Stimulated activated naive CD8-positive, alpha-beta T cell treated with anti-CD3 and anti-CD28 coated beads, Interleukin-15, Interleukin-2, amounts not matched to agents 100 U/mL and 50 U/mL, for 24 hours (primary cell): ENCODE measurements around the gene MT1F.
"Not testable (repeated sequence)": the region's sequence is repeated elsewhere in the genome, so short reads cannot be mapped to it uniquely, and the experiment has no call there.

ENCODE experiments used
- ATAC-seq: fragments of 150-1000 bp; cut with Tn5 transposase; one replicate; pipeline ENCODE4 v1.10.0; 2021
- DNase-seq: peaks from one replicate; pipeline ENCODE4 v3.0.0; 2021

The MT1F gene

DNA sequence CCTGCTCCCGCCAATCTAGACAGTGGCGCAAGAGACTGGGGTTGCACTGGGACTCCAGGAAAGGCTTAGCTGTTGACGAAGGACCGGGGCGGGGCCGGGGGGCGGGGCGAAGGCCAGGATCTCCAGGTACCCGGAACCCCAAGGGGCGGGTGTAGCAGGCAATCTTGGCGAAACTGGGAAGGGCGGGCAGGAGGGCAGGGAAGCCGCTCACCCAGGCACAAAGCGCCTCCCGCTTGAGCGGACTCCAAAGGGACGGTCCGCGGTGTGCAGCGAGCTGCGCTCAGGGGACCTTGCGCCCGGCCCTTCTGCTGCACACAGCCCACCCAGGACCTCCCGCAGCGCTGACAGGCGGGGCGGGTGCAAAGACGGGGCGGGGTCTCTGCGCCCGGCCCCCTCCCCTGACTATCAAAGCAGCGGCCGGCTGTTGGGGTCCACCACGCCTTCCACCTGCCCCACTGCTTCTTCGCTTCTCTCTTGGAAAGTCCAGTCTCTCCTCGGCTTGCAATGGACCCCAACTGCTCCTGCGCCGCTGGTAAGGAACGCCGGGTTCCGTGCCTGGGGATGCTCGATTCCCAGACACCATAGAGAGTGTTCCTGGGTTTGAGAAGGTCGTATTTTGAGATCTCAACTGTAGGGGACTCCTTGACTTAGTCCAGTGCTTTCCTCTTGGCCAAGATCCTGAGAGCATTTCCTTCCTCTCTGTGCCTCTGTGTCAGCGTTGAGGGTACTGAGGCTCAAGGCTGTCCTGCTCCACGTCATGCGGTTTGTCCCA, at the start of gene MT1F:
Gene MT1F (plus strand): TSS at position 405 of the 772 bp plus-strand sequence. CDS start 100 bp downstream, at position 505.
- ATAC-seq (peak; percentile 77), DNase-seq (peak; percentile 73)

DNA sequence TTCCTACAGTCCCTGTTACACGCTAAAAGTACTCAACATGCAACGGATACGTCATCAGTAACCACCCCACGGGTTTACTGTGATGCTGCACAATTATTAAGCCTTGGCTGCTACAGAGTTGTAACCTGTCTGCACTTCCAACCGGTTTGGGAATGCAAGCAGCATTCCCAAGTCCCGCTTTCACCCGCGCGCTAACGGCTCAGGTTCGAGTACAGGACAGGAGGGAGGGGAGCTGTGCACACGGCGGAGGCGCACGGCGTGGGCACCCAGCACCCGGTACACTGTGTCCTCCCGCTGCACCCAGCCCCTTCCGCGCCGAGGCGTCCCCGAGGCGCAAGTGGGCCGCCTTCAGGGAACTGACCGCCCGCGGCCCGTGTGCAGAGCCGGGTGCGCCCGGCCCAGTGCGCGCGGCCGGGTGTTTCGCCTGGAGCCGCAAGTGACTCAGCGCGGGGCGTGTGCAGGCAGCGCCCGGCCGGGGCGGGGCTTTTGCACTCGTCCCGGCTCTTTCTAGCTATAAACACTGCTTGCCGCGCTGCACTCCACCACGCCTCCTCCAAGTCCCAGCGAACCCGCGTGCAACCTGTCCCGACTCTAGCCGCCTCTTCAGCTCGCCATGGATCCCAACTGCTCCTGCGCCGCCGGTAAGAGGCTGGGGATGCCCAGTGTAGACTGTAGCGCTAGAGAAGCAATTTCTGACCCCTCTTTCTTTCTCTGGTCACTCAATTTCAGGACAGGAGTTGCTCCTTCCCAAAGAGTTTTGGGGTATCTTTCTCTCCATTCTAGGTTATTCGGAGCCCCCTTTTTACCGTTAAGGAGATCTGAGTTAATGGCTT, 49.5 kb upstream of the MT1F start, which contains the start of gene MT2A:
Gene MT2A (plus strand): TSS at position 542 of the 833 bp plus-strand sequence. CDS start 72 bp downstream, at position 614.
- peak; percentile 72 for ATAC-seq

GRCh38 chr16:56608876-56609462, 48.8 kb upstream of the MT1F start:
- DNase-seq (no peak), ATAC-seq (no peak)

More for the DNA sequence above, 49.5 kb upstream of the MT1F start, which contains the start of gene MT2A:
- DNase-seq = peak; percentile 92

GRCh38 chr16:56609463-56609921, 48.3 kb upstream of the MT1F start:
- ATAC-seq (peak; percentile 44), DNase-seq (peak; percentile 80)

DNA sequence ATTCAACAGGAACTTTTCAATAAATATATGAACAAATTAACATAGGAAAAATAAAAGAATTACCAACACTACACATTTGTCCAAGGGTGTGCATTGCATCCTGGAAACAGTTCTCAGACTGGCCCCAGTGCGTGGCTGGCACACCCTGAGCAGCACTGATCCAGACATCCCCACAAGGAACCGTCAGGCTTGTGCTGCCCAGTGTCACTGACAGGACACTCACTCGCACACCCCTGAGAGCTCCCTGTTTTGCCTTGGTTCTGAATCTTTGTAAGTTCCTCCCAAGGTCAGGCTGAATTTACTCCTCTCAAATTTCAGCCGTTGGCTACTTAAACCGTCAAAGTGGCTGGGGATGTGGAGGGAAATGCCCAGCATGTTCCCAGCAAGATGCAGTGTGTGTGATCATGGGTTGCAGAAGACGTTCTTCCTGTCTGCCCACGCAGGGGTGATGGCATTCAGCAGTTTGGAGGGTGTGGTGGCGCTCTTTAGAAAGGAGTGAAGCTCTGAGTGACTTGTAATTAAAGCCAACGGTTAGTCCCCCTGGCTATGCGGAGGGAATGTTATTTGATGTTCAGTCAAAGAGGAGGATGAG, 47.6 kb upstream of the MT1F start:
- ATAC-seq (peak; percentile 57), DNase-seq (peak; percentile 85)

GRCh38 chr16:56610609-56611111, 47.1 kb upstream of the MT1F start:
- DNase-seq = no peak
- ATAC-seq = peak; percentile 33

DNA sequence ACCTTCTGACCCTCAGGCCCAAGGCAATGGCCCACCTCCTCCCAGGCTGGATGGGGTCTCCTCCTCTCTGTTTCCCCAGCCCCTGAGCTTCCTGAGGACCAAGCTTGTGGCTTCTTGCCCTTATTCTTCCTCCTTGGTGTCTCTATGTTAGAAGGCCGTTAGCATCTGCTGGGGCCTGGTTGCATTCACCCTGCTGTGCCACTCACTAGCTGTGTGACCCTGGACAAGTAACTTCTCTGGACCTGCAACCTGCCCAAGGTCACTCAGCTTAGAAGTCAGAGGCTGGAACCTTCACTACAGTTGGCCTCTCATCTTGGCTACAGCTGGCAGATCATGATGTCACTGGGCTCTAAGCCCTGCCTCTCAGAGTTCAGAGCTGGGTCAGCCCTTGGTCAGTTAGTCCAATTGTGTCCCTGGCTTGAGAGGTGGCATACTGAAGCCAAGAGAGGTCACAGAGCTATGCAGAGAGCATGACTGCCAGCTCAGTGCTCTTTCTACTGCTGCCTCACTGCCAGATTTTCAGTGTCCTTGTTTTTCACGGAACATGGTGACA, 46.4 kb upstream of the MT1F start:
- DNase-seq (no peak), ATAC-seq (no peak)

GRCh38 chr16:56613706-56614105, 44.1 kb upstream of the MT1F start:
- DNase-seq = no peak

GRCh38 chr16:56614549-56614991, 43.2 kb upstream of the MT1F start:
- DNase-seq (no peak), ATAC-seq (peak; percentile 74)

More at GRCh38 chr16:56613706-56614105, 44.1 kb upstream of the MT1F start:
- no peak for ATAC-seq

GRCh38 chr16:56615353-56615752, 42.4 kb upstream of the MT1F start:
- DNase-seq = no peak
- ATAC-seq = no peak

GRCh38 chr16:56616608-56617211, 41.0 kb upstream of the MT1F start:
- no peak for ATAC-seq

GRCh38 chr16:56617212-56618085, 40.3 kb upstream of the MT1F start:
- DNase-seq (peak; percentile 58), ATAC-seq (no peak)

More at GRCh38 chr16:56616608-56617211, 41.0 kb upstream of the MT1F start:
- DNase-seq = no peak

DNA sequence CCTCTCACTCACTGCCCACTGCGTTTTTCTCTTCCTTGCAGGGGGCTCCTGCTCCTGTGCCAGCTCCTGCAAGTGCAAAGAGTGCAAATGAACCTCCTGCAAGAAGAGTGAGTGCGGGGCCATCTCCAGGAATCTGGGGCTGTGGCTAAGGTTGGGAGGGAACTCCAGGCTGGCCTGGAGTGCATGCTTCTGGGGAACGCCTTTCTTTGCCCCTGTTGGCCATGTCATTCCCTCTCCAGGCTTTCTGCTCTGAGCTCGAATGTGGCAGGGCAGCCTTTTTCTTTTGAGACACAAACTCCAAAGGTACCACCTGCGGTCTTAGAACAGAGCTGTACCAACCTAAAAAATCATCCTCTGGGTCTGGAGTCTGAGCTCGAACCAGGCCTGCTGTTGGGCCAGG, 39.6 kb upstream of the MT1F start:
- DNase-seq = no peak
- no peak for ATAC-seq

- no peak for ATAC-seq
- DNase-seq = no peak
Measured at GRCh38 chr16:56620339-56620897, 37.3 kb upstream of the MT1F start.

GRCh38 chr16:56621665-56622445, 35.9 kb upstream of the MT1F start:
- not testable (repeated sequence) for ATAC-seq, DNase-seq

DNA sequence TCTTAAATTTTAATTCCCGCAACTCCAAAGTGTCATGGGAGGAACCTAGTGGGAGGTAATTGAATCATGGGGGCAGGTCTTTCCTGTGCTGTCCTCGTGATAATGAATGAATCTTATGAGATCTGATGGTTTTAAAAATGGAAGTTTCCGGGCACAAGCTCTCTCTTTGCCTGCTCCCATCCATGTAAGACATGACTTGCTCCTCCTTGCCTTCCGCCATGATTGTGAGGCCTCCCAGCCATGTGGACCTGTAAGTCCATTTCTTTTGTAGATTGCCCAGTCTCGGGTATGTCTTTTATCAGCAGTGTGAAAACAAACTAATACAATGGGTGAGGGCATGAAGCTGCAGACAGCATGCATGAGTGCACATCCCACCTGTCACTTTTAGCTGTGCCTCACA, 34.6 kb upstream of the MT1F start:
- not testable (repeated sequence) for ATAC-seq, DNase-seq

- ATAC-seq = no peak
- no peak for DNase-seq
Measured at GRCh38 chr16:56623637-56624036, 34.1 kb upstream of the MT1F start.

DNA sequence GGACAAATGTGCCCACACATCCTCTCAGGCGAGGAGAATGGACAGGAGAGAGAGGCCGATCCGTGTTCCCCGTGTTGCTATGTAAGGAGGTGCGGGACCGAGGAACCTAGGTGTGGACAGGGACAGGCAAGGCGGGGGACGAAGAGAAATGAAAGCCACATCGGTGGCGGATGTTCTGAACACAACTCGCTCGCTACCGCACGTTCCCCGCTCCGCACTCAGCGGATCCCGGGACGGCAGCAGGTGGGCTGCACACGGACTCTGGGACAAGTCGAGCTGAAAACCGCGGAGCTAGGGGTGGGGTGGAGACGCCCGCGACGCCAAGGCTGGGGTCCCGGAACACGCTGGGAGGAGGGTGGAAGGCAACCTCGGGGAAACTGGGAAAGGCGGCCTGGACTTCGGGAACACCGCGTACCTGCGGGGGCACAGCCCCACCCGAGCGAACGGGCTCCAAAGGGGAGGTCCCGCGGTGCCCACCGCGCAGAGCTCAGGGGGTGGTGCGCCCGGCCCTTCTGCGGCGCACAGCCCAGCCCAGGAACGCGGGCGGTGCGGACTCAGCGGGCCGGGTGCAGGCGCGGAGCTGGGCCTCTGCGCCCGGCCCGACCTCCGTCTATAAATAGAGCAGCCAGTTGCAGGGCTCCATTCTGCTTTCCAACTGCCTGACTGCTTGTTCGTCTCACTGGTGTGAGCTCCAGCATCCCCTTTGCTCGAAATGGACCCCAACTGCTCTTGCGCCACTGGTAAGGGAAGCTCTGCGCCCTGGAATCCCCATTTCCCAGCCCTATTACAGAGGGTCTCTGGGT, 32.4 kb upstream of the MT1F start, which contains the start of gene MT1E:
Gene MT1E (plus strand): TSS at position 642 of the 803 bp plus-strand sequence. CDS start 71 bp downstream, at position 713.
- peak; percentile 50 for DNase-seq
- peak; percentile 89 for ATAC-seq
